IMR-90 (cell line): ENCODE data around the gene DYNC2H1. TPM values are rescaled to one million over a fixed set of nuclear protein-coding genes. Genes with fewer than 3 reads are reported as not detected.

Source experiments
- ATAC-seq: fragments of 200-7000 bp; cut with Tn5 transposase; 2 replicates; pipeline ENCODE4 v1.9.1; 2020; ENCODE audit warnings: low read depth, mild to moderate bottlenecking, moderate library complexity
- BruUV-seq: library from RNA; stranded (reverse); fragments of 400-500 nt; replicated peaks from 2 replicates; lab custom pipeline; 2021; lab: Mats Ljungman, UMichigan
- CTCF ChIA-PET: fragments of 300-600 bp; formaldehyde crosslinking; extraction: SDS; loops from one replicate; lab custom pipeline; 2021; ENCODE audit warnings: antibody characterized with exemption; lab: Yijun Ruan, JAX
- POLR2A ChIA-PET: fragments of 300-600 bp; sonication (Branson Sonifier 250); formaldehyde crosslinking; loops from one replicate; lab custom pipeline; 2022; ENCODE audit warnings: antibody characterized with exemption; ENCODE audit not compliant: unreplicated experiment; lab: Charles Lee
- DNase-seq: peaks from one replicate; pipeline ENCODE4 v3.0.0; 2013
- H2AFZ ChIP-seq: replicated peaks from 2 replicates; pipeline ENCODE3; 2013; ENCODE audit warnings: low read length, mild to moderate bottlenecking; ENCODE audit not compliant: poor library complexity
- H2AK5ac ChIP-seq: 2 replicates; pipeline ENCODE4 v1.6.1; 2013; ENCODE audit warnings: low read depth, low read length, inconsistent platforms
- H2AK9ac ChIP-seq: replicated peaks from 2 replicates; pipeline ENCODE3; 2013; ENCODE audit warnings: mild to moderate bottlenecking, low read depth, low read length, moderate library complexity; ENCODE audit not compliant: poor library complexity
- H2BK120ac ChIP-seq: 2 replicates; pipeline ENCODE4 v1.6.1; 2013; ENCODE audit warnings: low read depth, low read length, inconsistent platforms
- H2BK15ac ChIP-seq: 3 replicates; pipeline ENCODE4 v1.6.1; 2013; ENCODE audit warnings: low read depth, low read length, inconsistent platforms
- H2BK20ac ChIP-seq: 2 replicates; pipeline ENCODE4 v1.6.1; 2013; ENCODE audit warnings: low read depth, mild to moderate bottlenecking, inconsistent platforms, low read length, moderate library complexity
- H2BK5ac ChIP-seq: 2 replicates; pipeline ENCODE4 v1.6.1; 2013; ENCODE audit warnings: mild to moderate bottlenecking, low read depth, low read length, inconsistent platforms; ENCODE audit not compliant: poor library complexity, severe bottlenecking
- H3K14ac ChIP-seq: replicated peaks from 2 replicates; pipeline ENCODE4 v1.6.1; 2013; ENCODE audit warnings: low read depth, low read length, inconsistent platforms
- H3K18ac ChIP-seq: 2 replicates; pipeline ENCODE4 v1.6.1; 2013; ENCODE audit warnings: low read depth, low read length, control low read depth
- H3K23ac ChIP-seq: 2 replicates; pipeline ENCODE4 v1.6.1; 2013; ENCODE audit warnings: low read depth, low read length, inconsistent platforms
- H3K27ac ChIP-seq: 2 replicates; pipeline ENCODE4 v1.5.1; 2013; ENCODE audit warnings: mild to moderate bottlenecking, control low read depth, low read length; ENCODE audit not compliant: insufficient read depth
- H3K27me3 ChIP-seq: 2 replicates; pipeline ENCODE4 v1.6.1; 2013; ENCODE audit warnings: low read length; ENCODE audit not compliant: control insufficient read depth, insufficient read depth
- H3K36me3 ChIP-seq: 2 replicates; pipeline ENCODE4 v1.6.1; 2013; ENCODE audit warnings: low read length, mixed read lengths; ENCODE audit not compliant: control insufficient read depth, insufficient read depth
- H3K4ac ChIP-seq: 2 replicates; pipeline ENCODE4 v1.6.1; 2013; ENCODE audit warnings: low read depth, low read length, inconsistent platforms
- H3K4me1 ChIP-seq: 2 replicates; pipeline ENCODE4 v1.6.1; 2013; ENCODE audit warnings: low read length, mixed read lengths; ENCODE audit not compliant: control insufficient read depth, insufficient read depth
- H3K4me2 ChIP-seq: 2 replicates; pipeline ENCODE4 v1.6.1; 2013; ENCODE audit warnings: low read depth, mild to moderate bottlenecking, control low read depth, low read length, moderate library complexity
- H3K4me3 ChIP-seq: 2 replicates; pipeline ENCODE4 v1.5.1; 2013; ENCODE audit warnings: low read depth, mild to moderate bottlenecking, control low read depth, low read length, moderate library complexity; ENCODE audit not compliant: insufficient read depth
- H3K56ac ChIP-seq: 2 replicates; pipeline ENCODE4 v1.6.1; 2013; ENCODE audit warnings: low read length, inconsistent platforms; ENCODE audit not compliant: insufficient read depth; ENCODE audit errors: extremely low read depth
- H3K79me1 ChIP-seq, 2 experiments: 2 replicates each; pipeline ENCODE4 v1.6.1; 2013; ENCODE audit warnings: low read length in 2 of 2, inconsistent platforms in 1 of 2, low read depth in 1 of 2
- H3K9ac ChIP-seq: 2 replicates; pipeline ENCODE4 v1.6.1; 2013; ENCODE audit warnings: low read depth, low read length, control low read depth
- H3K9me1 ChIP-seq: 2 replicates; pipeline ENCODE4 v1.6.1; 2013; ENCODE audit warnings: low read length, inconsistent platforms; ENCODE audit not compliant: insufficient read depth
- H3K9me3 ChIP-seq: 2 replicates; pipeline ENCODE4 v1.6.1; 2013; ENCODE audit warnings: low read length; ENCODE audit not compliant: control insufficient read depth, insufficient read depth
- H4K20me1 ChIP-seq: 2 replicates; pipeline ENCODE4 v1.6.1; 2013; ENCODE audit warnings: low read length, inconsistent platforms; ENCODE audit not compliant: insufficient read depth
- H4K5ac ChIP-seq: 2 replicates; pipeline ENCODE4 v1.6.1; 2013; ENCODE audit warnings: mild to moderate bottlenecking, low read depth, low read length, control low read depth
- H4K8ac ChIP-seq, 2 experiments: 2 replicates each; pipeline ENCODE4 v1.6.1; 2013; ENCODE audit warnings: low read depth in 2 of 2, low read length in 2 of 2, control low read depth in 1 of 2, inconsistent platforms in 1 of 2
- H4K91ac ChIP-seq: 2 replicates; pipeline ENCODE4 v1.6.1; 2013; ENCODE audit warnings: low read depth, low read length, inconsistent platforms; ENCODE audit not compliant: insufficient read depth
- BHLHE40 ChIP-seq: fragments of 150-350 bp; IDR thresholded peaks from 2 replicates; pipeline ENCODE4 v1.6.1; 2016; ENCODE audit warnings: mild to moderate bottlenecking, low read depth, low read length
- CEBPB ChIP-seq: IDR thresholded peaks from 2 replicates; pipeline ENCODE4 v1.6.1; 2012; ENCODE audit warnings: low read depth, low read length, improper control_type of control experiment
- CHD1 ChIP-seq: IDR thresholded peaks from 2 replicates; pipeline ENCODE4 v1.6.1; 2012; ENCODE audit warnings: low read depth, low read length, improper control_type of control experiment
- CTCF ChIP-seq: conservative IDR thresholded peaks from 2 replicates; pipeline ENCODE4 v1.5.1; 2012; ENCODE audit warnings: mild to moderate bottlenecking, low read depth, low read length, improper control_type of control experiment
- ELK1 ChIP-seq: fragments of 150-350 bp; IDR thresholded peaks from 2 replicates; pipeline ENCODE4 v1.6.1; 2016; ENCODE audit warnings: low read depth, mild to moderate bottlenecking, low read length, moderate library complexity, borderline replicate concordance
- FOS ChIP-seq: fragments of 150-350 bp; IDR thresholded peaks from 2 replicates; pipeline ENCODE4 v1.6.1; 2016; ENCODE audit warnings: low read depth, low read length
- MAFK ChIP-seq: IDR thresholded peaks from 2 replicates; pipeline ENCODE4 v1.6.1; 2012; ENCODE audit warnings: low read depth, low read length, improper control_type of control experiment
- MAZ ChIP-seq: IDR thresholded peaks from 2 replicates; pipeline ENCODE4 v1.6.1; 2012; ENCODE audit warnings: low read depth, mild to moderate bottlenecking, low read length, improper control_type of control experiment, moderate library complexity, borderline replicate concordance
- MXI1 ChIP-seq: IDR thresholded peaks from 2 replicates; pipeline ENCODE4 v1.6.1; 2012; ENCODE audit warnings: low read depth, mild to moderate bottlenecking, low read length, moderate library complexity, borderline replicate concordance
- NFE2L2 ChIP-seq: fragments of 150-350 bp; IDR thresholded peaks from 2 replicates; pipeline ENCODE4 v1.6.1; 2016; ENCODE audit warnings: low read depth, mild to moderate bottlenecking, low read length
- POLR2A ChIP-seq: IDR thresholded peaks from 2 replicates; pipeline ENCODE4 v1.6.1; 2012; ENCODE audit warnings: mild to moderate bottlenecking, low read depth, low read length
- RAD21 ChIP-seq: IDR thresholded peaks from 2 replicates; pipeline ENCODE4 v1.6.1; 2012; ENCODE audit warnings: low read length, improper control_type of control experiment
- RCOR1 ChIP-seq: IDR thresholded peaks from 2 replicates; pipeline ENCODE4 v1.6.1; 2012; ENCODE audit warnings: mild to moderate bottlenecking, low read length, improper control_type of control experiment; ENCODE audit not compliant: insufficient replicate concordance
- RFX5 ChIP-seq: IDR thresholded peaks from 2 replicates; pipeline ENCODE4 v1.8.0; 2012; ENCODE audit warnings: low read depth, mild to moderate bottlenecking, low read length, moderate library complexity
- SMC3 ChIP-seq: fragments of 150-350 bp; IDR thresholded peaks from 2 replicates; pipeline ENCODE4 v1.6.1; 2016; ENCODE audit warnings: low read depth, mild to moderate bottlenecking, antibody characterized with exemption, low read length, moderate library complexity
- USF2 ChIP-seq: fragments of 150-350 bp; IDR thresholded peaks from 2 replicates; pipeline ENCODE4 v1.6.1; 2017; ENCODE audit warnings: mild to moderate bottlenecking, antibody characterized with exemption, low read length, low read depth
- WGBS, 2 experiments: methylation state at CpG; one replicate each; pipeline versions ENCODE4 v1.1.5 to v1.1.7; 2013; ENCODE audit warnings: missing lambda C conversion rate in 2 of 2; ENCODE audit not compliant: insufficient read length in 1 of 2; ENCODE audit errors: extremely low coverage in 2 of 2; 5-methylcytosine and 5-hydroxymethylcytosine counted together
- dilution Hi-C: fragments of 300-500 bp; cut with HindIII; formaldehyde crosslinking; loops from one replicate; pipeline ENCODE4 v1.14.3; 2018; ENCODE audit warnings: low sequenced_read_pairs; ENCODE audit not compliant: unreplicated experiment
- in situ Hi-C: fragments of 300-500 bp; cut with MboI; formaldehyde crosslinking; loops from 3 replicates; pipeline ENCODE4 v1.14.3; 2019; ENCODE audit warnings: low sequenced_read_pairs, inconsistent platforms, mixed read lengths
- intact Hi-C: fragments of 100-400 bp; cut with micrococcal nuclease; formaldehyde crosslinking; loops from 2 replicates; pipeline ENCODE4 v1.10.0; 2022
- polyA plus RNA-seq, 3 experiments: library from polyadenylated mRNA; depleted of rRNA; stranded (reverse); fragments of >200 nt; gene quantifications; 2 replicates each; pipeline ENCODE4 v1.2.3, GENCODE V29; 2012; ENCODE audit warnings: low replicate concordance in 1 of 3
- total RNA-seq: library from RNA; depleted of rRNA; stranded (reverse); fragments of >200 nt; gene quantifications from 2 replicates; pipeline ENCODE4 v1.2.3, GENCODE V29; 2012

DYNC2H1 gene
- total and polyA plus RNA-seq, 2 of the 4 experiments (the other 2 are of a cell fraction) = 5.7 to 21.0 TPM

GRCh38 chr11:103076361-103076760 is 32.9 kb upstream of the DYNC2H1 start:
- no peak overlapping the region for H2AK5ac ChIP-seq
- H4K8ac ChIP-seq = no peak overlapping the region
- H3K79me1 ChIP-seq = peaks cover 16 to 43% of the 10 kb centered on the region in 2 experiments
- H4K91ac ChIP-seq = no peak overlapping the region
- H3K4me3 ChIP-seq = no peak overlapping the region
- H4K20me1 ChIP-seq = peaks cover 7% of the 10 kb centered on the region; the same call in 1 of the 2 replicates
- in situ Hi-C loops = no loop called here
- no peaks in the 10 kb centered on the region for H3K27me3 ChIP-seq
- dilution Hi-C loops = no loop called here
- POLR2A ChIA-PET = no interaction called here
- H3K9ac ChIP-seq = no peak overlapping the region
- H3K14ac ChIP-seq = no peak overlapping the region
- H3K56ac ChIP-seq = no peak overlapping the region
- no peak overlapping the region for H2BK120ac ChIP-seq
- no peak overlapping the region for H2BK20ac ChIP-seq
- H2AFZ ChIP-seq = no peak overlapping the region
- intact Hi-C loops = no loop called here
- no peak for DNase-seq
- H2BK5ac ChIP-seq = no peak overlapping the region
- CTCF ChIA-PET = interaction anchor here (0.6 kb wide), 1 partner anchor 40 kb away, joined by 3 read pairs; no protein-coding TSS in a partner anchor
- TF ChIP-seq MXI1 = no peak
- no peak for TF ChIP-seq POLR2A
- no peak for TF ChIP-seq NFE2L2
- TF ChIP-seq USF2 = no peak
- no peak for TF ChIP-seq RFX5
- TF ChIP-seq MAFK = no peak
- TF ChIP-seq ELK1 = no peak
- no peak for TF ChIP-seq RAD21
- no peak for TF ChIP-seq CTCF
- no peak for TF ChIP-seq BHLHE40
- no peak for TF ChIP-seq CEBPB
- no peak for TF ChIP-seq RCOR1
- no peak for TF ChIP-seq CHD1
- no peak for TF ChIP-seq SMC3
- TF ChIP-seq FOS = no peak
- no peak for TF ChIP-seq MAZ
- H4K5ac ChIP-seq = no peak overlapping the region
- H3K18ac ChIP-seq = no peak overlapping the region
- no peak overlapping the region for H3K4me2 ChIP-seq
- BruUV-seq = no TSS peak
- H3K9me1 ChIP-seq = no peaks in the 10 kb centered on the region
- ATAC-seq = no peak
- H2BK15ac ChIP-seq = no peak overlapping the region
- no peaks in the 10 kb centered on the region for H3K4me1 ChIP-seq
- no CpG with 5 or more reads among the region's 3 CpGs for WGBS, 2 experiments
- no peak overlapping the region for H3K27ac ChIP-seq
- H2AK9ac ChIP-seq = no peak overlapping the region
- no peaks in the 10 kb centered on the region for H3K9me3 ChIP-seq
- peaks cover 23% of the 10 kb centered on the region for H3K36me3 ChIP-seq
- no peak overlapping the region for H3K23ac ChIP-seq
- H3K4ac ChIP-seq = no peak overlapping the region
